Measurements from ENCODE around the gene F2RL3.

GRCh38 chr19:16849168-16849567 lies 39.6 kb upstream of the F2RL3 start:
- TF ChIP-seq POLR2A (IDR thresholded peaks at IDR 0.05) (no peak), CTCF (IDR thresholded peaks at IDR 0.05 in 4 of 5, conservative IDR thresholded peaks at IDR 0.05 in 1 of 5) (no peak)
